Measurements from ENCODE around the gene SKOR1. TPM values are rescaled to one million over a fixed set of nuclear protein-coding genes. Genes with fewer than 3 reads are reported as not detected.

Gene SKOR1
- total and polyA plus RNA-seq, 2 of the 8 experiments (the other 6 are each of a cell fraction or from before 2014, with no cell fraction given): 0.03 to 0.11 TPM

DNA sequence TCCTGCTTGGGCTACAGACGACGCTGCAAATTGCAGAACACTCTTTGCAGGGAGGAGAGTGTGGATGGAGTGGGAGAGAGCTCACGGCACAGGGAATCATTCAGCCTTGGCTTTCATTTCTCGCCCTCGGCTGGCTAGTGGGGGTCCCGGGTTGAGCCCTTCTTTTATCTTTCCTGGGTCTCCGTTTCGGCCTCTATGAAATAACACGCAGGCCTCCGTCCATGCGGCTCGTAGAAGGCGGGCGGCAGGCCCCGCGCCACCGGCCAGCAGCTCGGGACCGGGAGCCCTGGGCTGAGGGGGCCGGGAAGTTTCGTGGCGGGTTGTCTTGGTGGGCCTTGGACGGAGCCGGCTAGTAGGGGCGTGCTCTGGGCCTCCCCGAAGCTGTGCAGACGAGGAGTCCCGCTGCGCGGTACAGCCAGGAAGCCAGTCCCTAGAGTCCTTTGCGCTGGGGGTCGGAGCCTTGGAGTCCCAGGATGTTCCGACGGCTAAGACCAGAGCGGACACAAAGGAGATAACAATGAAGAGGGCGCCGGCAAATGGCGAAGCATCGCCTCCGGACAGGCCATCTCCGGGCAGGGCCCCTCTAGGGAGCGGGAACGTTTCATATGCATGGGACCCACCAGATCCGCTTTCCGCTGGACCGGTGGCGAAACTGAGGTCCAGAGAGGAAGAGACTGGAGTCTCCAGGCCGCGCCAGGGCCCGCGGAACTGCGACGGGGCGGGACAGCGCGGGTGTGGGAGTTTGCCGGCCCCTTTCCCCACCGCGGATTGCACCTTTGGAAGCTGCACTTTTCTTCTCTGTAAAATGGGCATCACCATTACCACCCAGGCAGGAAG lies 10.2 kb downstream of the SKOR1 start (continued):
- no peak for TF ChIP-seq TAF1 (IDR thresholded peaks at IDR 0.05; ENCODE audit: low read depth, low read length)
- TF ChIP-seq SIN3A (conservative IDR thresholded peaks at IDR 0.05 in 1 of 2, IDR thresholded peaks at IDR 0.05 in 1 of 2; ENCODE audit: low read depth in 1 of 2, low read length in 2 of 2): no peak
- no peak for TF ChIP-seq ASH2L (IDR thresholded peaks at IDR 0.05; ENCODE audit: low read length)
